HG03045 (cell line): ENCODE results near the gene C11orf52.

Experiments used
- ATAC-seq: cut with Tn5 transposase; IDR thresholded peaks from one replicate; pipeline ENCODE4 v1.9.1; 2021; ENCODE audit warnings: mild to moderate bottlenecking, moderate library complexity; ENCODE audit not compliant: unreplicated experiment

Gene C11orf52

GRCh38 chr11:111937461-111937769, 18.7 kb downstream of the C11orf52 start:
- ATAC-seq = no peak

- ATAC-seq = no peak
These were observed 19.1 kb downstream of the C11orf52 start for GRCh38 chr11:111937844-111938243.

GRCh38 chr11:111938687-111939160, 20.0 kb downstream of the C11orf52 start:
- ATAC-seq = peak; percentile 87

GRCh38 chr11:111939836-111940604, 21.3 kb downstream of the C11orf52 start:
- ATAC-seq = no peak

- ATAC-seq = no peak
These were observed 23.2 kb downstream of the C11orf52 start for GRCh38 chr11:111941963-111942362.

GRCh38 chr11:111942829-111943228, 24.1 kb downstream of the C11orf52 start:
- no peak for ATAC-seq

GRCh38 chr11:111944139-111944538, 25.4 kb downstream of the C11orf52 start:
- ATAC-seq = no peak

- no peak for ATAC-seq
These were observed 25.9 kb downstream of the C11orf52 start for GRCh38 chr11:111944651-111945051.

- no peak for ATAC-seq
These were observed 26.5 kb downstream of the C11orf52 start for GRCh38 chr11:111945198-111945597.

- no peak for ATAC-seq
These were observed 27.8 kb downstream of the C11orf52 start for GRCh38 chr11:111946499-111946898.

- ATAC-seq = no peak
These were observed 28.4 kb downstream of the C11orf52 start for GRCh38 chr11:111947143-111947542.

GRCh38 chr11:111949519-111950426, 31.1 kb downstream of the C11orf52 start:
- ATAC-seq = no peak

GRCh38 chr11:111951565-111951964, 32.9 kb downstream of the C11orf52 start:
- ATAC-seq = no peak

GRCh38 chr11:111954154-111954553, 35.4 kb downstream of the C11orf52 start:
- ATAC-seq = no peak

GRCh38 chr11:111957663-111958444, 39.1 kb downstream of the C11orf52 start:
- no peak for ATAC-seq

- ATAC-seq = no peak
These were observed 42.2 kb downstream of the C11orf52 start for GRCh38 chr11:111960916-111961315.

GRCh38 chr11:111961389-111962300, 42.9 kb downstream of the C11orf52 start:
- no peak for ATAC-seq

- no peak for ATAC-seq
These were observed 45.2 kb downstream of the C11orf52 start for GRCh38 chr11:111963931-111964340.

GRCh38 chr11:111966678-111967077, 48.0 kb downstream of the C11orf52 start:
- ATAC-seq = no peak

GRCh38 chr11:111967649-111968048, 48.9 kb downstream of the C11orf52 start:
- ATAC-seq = no peak
